ENCODE results near the gene MTSS2. TPM values are rescaled to one million over a fixed set of nuclear protein-coding genes. Genes with fewer than 3 reads are reported as not detected.
A peak's percentile ranks its signal among the peaks of the same experiment; 100 is the strongest.

MTSS2 gene
- total RNA-seq, 2 donors from 2014 or later, result 57.3 to 58.5 TPM

DNA sequence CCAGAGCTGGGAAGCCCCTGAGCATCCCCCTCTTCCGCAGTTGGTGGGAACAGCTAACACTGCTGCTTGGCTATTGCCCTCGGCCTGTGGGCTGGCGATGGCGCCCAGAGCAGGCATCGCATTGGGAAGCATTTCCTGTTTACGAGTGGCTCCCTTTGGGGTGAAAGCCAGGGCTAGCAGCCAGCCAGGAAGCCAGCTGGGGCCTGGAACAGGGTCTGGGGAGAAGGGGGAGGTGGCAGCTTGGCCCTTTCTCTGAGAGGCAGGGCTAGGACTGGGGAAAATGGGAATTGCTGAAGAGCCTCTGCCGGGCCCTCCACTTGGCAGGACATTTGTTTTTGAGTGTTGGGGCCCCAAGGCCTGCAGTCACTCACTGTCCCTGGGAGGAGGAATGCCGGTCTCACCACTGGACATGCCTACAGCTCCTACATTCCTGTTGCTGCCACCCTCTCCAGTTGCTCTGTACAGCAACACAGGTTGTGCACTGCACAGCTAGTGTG is 2.4 kb upstream of the MTSS2 start:
- peak overlapping the region; percentile 97 to 100 for H3K27ac ChIP-seq
- H3K4me3 ChIP-seq, result no peak overlapping the region
- TF ChIP-seq, protein P1, sequence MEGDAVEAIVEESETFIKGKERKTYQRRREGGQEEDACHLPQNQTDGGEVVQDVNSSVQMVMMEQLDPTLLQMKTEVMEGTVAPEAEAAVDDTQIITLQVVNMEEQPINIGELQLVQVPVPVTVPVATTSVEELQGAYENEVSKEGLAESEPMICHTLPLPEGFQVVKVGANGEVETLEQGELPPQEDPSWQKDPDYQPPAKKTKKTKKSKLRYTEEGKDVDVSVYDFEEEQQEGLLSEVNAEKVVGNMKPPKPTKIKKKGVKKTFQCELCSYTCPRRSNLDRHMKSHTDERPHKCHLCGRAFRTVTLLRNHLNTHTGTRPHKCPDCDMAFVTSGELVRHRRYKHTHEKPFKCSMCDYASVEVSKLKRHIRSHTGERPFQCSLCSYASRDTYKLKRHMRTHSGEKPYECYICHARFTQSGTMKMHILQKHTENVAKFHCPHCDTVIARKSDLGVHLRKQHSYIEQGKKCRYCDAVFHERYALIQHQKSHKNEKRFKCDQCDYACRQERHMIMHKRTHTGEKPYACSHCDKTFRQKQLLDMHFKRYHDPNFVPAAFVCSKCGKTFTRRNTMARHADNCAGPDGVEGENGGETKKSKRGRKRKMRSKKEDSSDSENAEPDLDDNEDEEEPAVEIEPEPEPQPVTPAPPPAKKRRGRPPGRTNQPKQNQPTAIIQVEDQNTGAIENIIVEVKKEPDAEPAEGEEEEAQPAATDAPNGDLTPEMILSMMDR (IDR thresholded peaks at IDR 0.05), result no peak
- H3K9me3 ChIP-seq, result no peaks in the 10 kb centered on the region
- ATAC-seq (ENCODE audit: insufficient number of reproducible peaks, low FRiP score, low read depth), result no peak
- H3K36me3 ChIP-seq, result no peaks in the 10 kb centered on the region
- no peaks in the 10 kb centered on the region for H3K27me3 ChIP-seq (replicated peaks; ENCODE audit: insufficient read depth)
- no peak for DNase-seq (ENCODE audit: low spot score)
- H3K4me1 ChIP-seq (ENCODE audit: control insufficient read depth in 1 of 2, low read depth in 2 of 2), result peaks cover 56 to 86% of the 10 kb centered on the region in 2 donors

DNA sequence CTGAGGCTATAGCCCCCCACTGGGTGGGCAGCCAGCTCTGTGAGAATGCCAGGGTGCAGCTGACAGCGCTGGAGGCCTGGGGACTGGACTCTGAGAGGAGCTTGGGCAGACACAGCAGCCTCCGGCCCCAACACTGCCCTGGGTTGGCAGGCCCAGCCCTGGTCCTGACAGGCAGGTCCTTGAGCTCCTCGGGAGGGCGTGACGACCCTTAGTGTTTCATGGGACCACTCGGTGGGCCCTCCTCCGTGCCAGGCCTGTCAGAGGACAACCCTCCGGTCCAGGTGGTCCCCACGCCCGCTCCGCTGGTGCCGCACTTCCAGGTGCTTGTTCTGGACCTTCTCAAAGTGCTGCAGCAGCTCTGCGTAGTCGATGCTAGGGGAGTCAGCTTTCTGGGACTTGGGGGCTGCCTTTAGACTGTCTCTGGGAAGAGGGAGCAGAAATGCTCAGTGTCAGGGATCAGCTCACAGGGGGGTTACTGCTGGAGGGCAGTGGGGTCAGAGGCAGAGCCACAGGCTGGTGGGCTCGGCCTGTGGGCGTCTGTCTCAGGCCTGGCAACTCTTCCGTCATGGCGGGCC is 1.9 kb upstream of the MTSS2 start:
- no peak overlapping the region for H3K4me3 ChIP-seq
- peaks cover 54 to 86% of the 10 kb centered on the region in 2 donors for H3K4me1 ChIP-seq (ENCODE audit: control insufficient read depth in 1 of 2, low read depth in 2 of 2)
- H3K27ac ChIP-seq, result peak overlapping the region; percentile 97 to 100
- H3K9me3 ChIP-seq, result no peaks in the 10 kb centered on the region
- H3K27me3 ChIP-seq (replicated peaks; ENCODE audit: insufficient read depth), result no peaks in the 10 kb centered on the region
- ATAC-seq (ENCODE audit: insufficient number of reproducible peaks, low FRiP score, low read depth) (no peak), DNase-seq (ENCODE audit: low spot score) (no peak)
- TF ChIP-seq, protein P1 (IDR thresholded peaks at IDR 0.05), result no peak
- no peaks in the 10 kb centered on the region for H3K36me3 ChIP-seq

DNA sequence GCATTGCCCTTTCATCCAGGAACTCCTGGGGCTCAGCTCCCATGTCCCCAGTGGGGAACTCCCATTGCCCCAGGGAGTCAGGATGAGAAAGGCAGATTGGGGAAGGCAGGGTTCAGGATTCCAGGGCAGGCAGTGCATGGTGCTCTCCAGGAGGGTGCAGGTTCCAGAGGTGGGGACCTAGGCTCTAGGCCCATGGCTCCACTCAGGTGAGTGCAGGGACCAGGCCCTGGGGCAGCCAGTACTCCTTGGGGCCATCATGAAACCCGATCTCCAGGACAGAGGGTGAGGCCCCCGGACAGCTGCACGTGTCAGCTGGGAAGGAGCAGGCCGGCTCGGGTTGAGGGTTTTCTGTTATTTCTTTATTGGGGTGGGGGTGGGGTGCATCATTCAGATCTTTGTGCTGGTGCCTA is 1.3 kb upstream of the MTSS2 start:
- H3K27me3 ChIP-seq (replicated peaks; ENCODE audit: insufficient read depth), result no peaks in the 10 kb centered on the region
- ATAC-seq (ENCODE audit: insufficient number of reproducible peaks, low FRiP score, low read depth) (no peak), DNase-seq (ENCODE audit: low spot score) (no peak)
- no peaks in the 10 kb centered on the region for H3K36me3 ChIP-seq
- H3K27ac ChIP-seq, result peak overlapping the region; percentile 97 to 100
- no peaks in the 10 kb centered on the region for H3K9me3 ChIP-seq
- H3K4me3 ChIP-seq, result no peak overlapping the region
- peaks cover 54 to 86% of the 10 kb centered on the region in 2 donors for H3K4me1 ChIP-seq (ENCODE audit: control insufficient read depth in 1 of 2, low read depth in 2 of 2)
- TF ChIP-seq, protein P1 (IDR thresholded peaks at IDR 0.05), result no peak

DNA sequence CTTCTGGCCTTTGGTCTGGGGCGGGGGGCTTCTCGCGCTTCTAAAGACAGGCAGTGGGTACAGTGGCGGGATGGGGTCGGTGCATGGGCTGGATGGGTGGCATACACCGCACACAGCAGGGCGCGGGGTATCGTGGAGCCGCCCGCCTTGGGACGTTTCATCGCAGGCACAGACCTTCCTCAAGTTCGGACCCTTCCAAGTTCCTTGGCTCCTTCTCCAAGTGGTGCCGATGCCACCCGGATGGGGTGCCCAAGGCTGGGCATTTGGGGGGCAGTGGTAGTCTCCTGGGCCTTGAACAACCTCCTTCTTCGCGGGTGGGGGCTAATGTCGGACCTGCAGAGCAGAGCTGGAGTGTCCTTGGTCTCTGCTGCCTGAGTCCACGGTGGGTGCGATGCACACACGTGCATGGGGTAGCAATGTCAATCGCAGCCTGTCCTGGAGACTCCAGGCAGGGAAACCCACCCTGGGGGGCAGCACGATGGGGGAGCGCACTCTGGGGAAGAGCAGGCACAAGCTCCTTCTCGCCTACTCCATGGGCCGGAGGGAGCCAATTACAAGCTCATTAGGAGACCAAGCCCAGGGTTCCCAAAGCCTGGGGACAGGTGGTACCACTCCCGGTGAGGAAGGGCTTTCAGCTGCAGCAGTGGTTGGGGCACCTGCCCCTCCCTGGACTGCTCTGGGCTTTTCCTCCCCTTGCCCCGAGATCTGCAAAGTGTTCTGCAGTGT is 686 bp upstream of the MTSS2 start:
- TF ChIP-seq, protein P1 (IDR thresholded peaks at IDR 0.05), result no peak
- peaks cover 56 to 87% of the 10 kb centered on the region in 2 donors for H3K4me1 ChIP-seq (ENCODE audit: control insufficient read depth in 1 of 2, low read depth in 2 of 2)

More for the DNA sequence above, 686 bp upstream of the MTSS2 start:
- Histone ChIP-seq H3K4me3 (peak overlapping the region; percentile 68), H3K9me3 (no peaks in the 10 kb centered on the region), H3K27ac (peak overlapping the region; percentile 97 to 100), H3K27me3 (replicated peaks; ENCODE audit: insufficient read depth) (no peaks in the 10 kb centered on the region), H3K36me3 (no peaks in the 10 kb centered on the region)
- ATAC-seq (ENCODE audit: insufficient number of reproducible peaks, low FRiP score, low read depth) (no peak), DNase-seq (ENCODE audit: low spot score) (no peak)
